Fibroblast of lung (primary cell): ENCODE results near the gene AP2A2. TPM values are rescaled to one million over a fixed set of nuclear protein-coding genes. Genes with fewer than 3 reads are reported as not detected.

Experiments
- DNase-seq, 2 donors: peaks; one replicate each; pipeline versions ENCODE4 v3.0.0 to v3.0.0-alpha.2; 2010; ENCODE audit warnings: low read depth in 2 of 2
- H2AFZ ChIP-seq: 2 replicates; pipeline ENCODE4 v1.5.1; 2012; ENCODE audit warnings: low read length, control low read depth, inconsistent platforms
- H3K27ac ChIP-seq: 2 replicates; pipeline ENCODE4 v1.5.1; 2011; ENCODE audit warnings: low read length, control low read depth; ENCODE audit not compliant: insufficient read depth
- H3K27me3 ChIP-seq: 2 replicates; pipeline ENCODE4 v1.5.1; 2011; ENCODE audit warnings: mild to moderate bottlenecking, low read length; ENCODE audit not compliant: control insufficient read depth, insufficient read depth
- H3K36me3 ChIP-seq: 2 replicates; pipeline ENCODE4 v1.5.1; 2011; ENCODE audit warnings: low read length; ENCODE audit not compliant: control insufficient read depth, insufficient read depth
- H3K4me1 ChIP-seq: 2 replicates; pipeline ENCODE4 v1.5.1; 2011; ENCODE audit warnings: low read length; ENCODE audit not compliant: control insufficient read depth, insufficient read depth; ENCODE audit errors: extremely low read depth
- H3K4me2 ChIP-seq: 2 replicates; pipeline ENCODE4 v1.5.1; 2011; ENCODE audit warnings: low read length, control low read depth; ENCODE audit not compliant: insufficient read depth; ENCODE audit errors: extremely low read depth
- H3K4me3 ChIP-seq, 4 experiments: fragments of 200-600 bp in 1 of 4; sonication (generic) in 1 of 4; replicated peaks in 1 of 4; 2 replicates each; pipeline ENCODE4 v1.5.1; 2011 to 2016; ENCODE audit warnings: low read length in 4 of 4, low read depth in 3 of 4, mild to moderate bottlenecking in 3 of 4, control low read depth in 2 of 4, inconsistent platforms in 1 of 4, mixed read lengths in 1 of 4; ENCODE audit not compliant: insufficient read depth in 1 of 4; ENCODE audit errors: control extremely low read depth in 1 of 4
- H3K79me2 ChIP-seq: 2 replicates; pipeline ENCODE4 v1.5.1; 2012; ENCODE audit warnings: mild to moderate bottlenecking, low read length, inconsistent platforms; ENCODE audit not compliant: control insufficient read depth, insufficient read depth
- H3K9ac ChIP-seq: 2 replicates; pipeline ENCODE4 v1.5.1; 2011; ENCODE audit warnings: mild to moderate bottlenecking, low read length, control low read depth; ENCODE audit not compliant: insufficient read depth
- H3K9me3 ChIP-seq: 2 replicates; pipeline ENCODE4 v1.5.1; 2012; ENCODE audit warnings: low read depth, low read length; ENCODE audit not compliant: control insufficient read depth, insufficient read depth
- H4K20me1 ChIP-seq: 2 replicates; pipeline ENCODE4 v1.5.1; 2011; ENCODE audit warnings: low read length; ENCODE audit not compliant: control insufficient read depth, insufficient read depth; ENCODE audit errors: extremely low read depth
- CTCF ChIP-seq, 2 donors: IDR thresholded peaks in 1 of 2; conservative IDR thresholded peaks in 1 of 2; 1 replicate in 1 of 2; 2 replicates in 1 of 2; pipeline ENCODE4 v1.5.1; 2011 to 2012; ENCODE audit warnings: low read length in 2 of 2, control low read depth in 1 of 2, inconsistent platforms in 1 of 2, low read depth in 1 of 2, mild to moderate bottlenecking in 1 of 2
- EZH2 ChIP-seq: IDR thresholded peaks from 2 replicates; pipeline ENCODE4 v1.5.1; 2012; ENCODE audit warnings: low read length, control low read depth, mild to moderate bottlenecking; ENCODE audit errors: missing control alignments
- polyA minus RNA-seq: library from RNA; depleted of rRNA, polyadenylated mRNA; stranded (reverse); fragments of >200 nt; gene quantifications from 2 replicates; pipeline ENCODE4 v1.2.3, GENCODE V29; 2011; ENCODE audit warnings: low replicate concordance
- polyA plus RNA-seq, 2 donors: library from polyadenylated mRNA; depleted of rRNA in 1 of 2; stranded (reverse) in 1 of 2; unstranded in 1 of 2; fragments of >200 nt; gene quantifications; 2 replicates each; pipeline ENCODE4 v1.2.1, GENCODE V29; 2011 to 2012; ENCODE audit warnings: missing spikeins in 1 of 2
- total RNA-seq: library from RNA; depleted of rRNA; stranded (reverse); fragments of >200 nt; gene quantifications from 2 replicates; pipeline ENCODE4 v1.2.1, GENCODE V29; 2014

The AP2A2 gene
- total RNA-seq (19.8 and 21.6 TPM in 2 replicates), polyA plus RNA-seq (46.1 and 65.6 TPM in 2 replicates), polyA minus RNA-seq (90.0 and 93.8 TPM in 2 replicates)
- 43.7 and 46.4 TPM in 2 replicates for polyA plus RNA-seq (2012)

- DNase-seq = peak; percentile 88
- H3K27ac ChIP-seq = peak within 1 kb of the TSS; percentile 57
- no peaks in the 10 kb centered on the region for H3K4me1 ChIP-seq
- H3K9me3 ChIP-seq = no peaks in the 10 kb centered on the region
- H3K27me3 ChIP-seq = no peaks in the 10 kb centered on the region
- no peaks in the 10 kb centered on the region for H3K36me3 ChIP-seq
- peak within 1 kb of the TSS; percentile 80 for H3K9ac ChIP-seq
- H3K79me2 ChIP-seq = peaks cover 34% of the 10 kb centered on the region
- H4K20me1 ChIP-seq = no peaks in the 10 kb centered on the region
- H2AFZ ChIP-seq = no peak within 1 kb of the TSS
- TF ChIP-seq EZH2 (no peak), CTCF (conservative IDR thresholded peaks at IDR 0.05 in 1 of 2, IDR thresholded peaks at IDR 0.05 in 1 of 2; ENCODE audit: low read depth in 1 of 2, low read length in 2 of 2) (peak; percentile 21 to 45)
- peak within 1 kb of the TSS; percentile 85 for H3K4me2 ChIP-seq
- H3K4me3 ChIP-seq = peak within 1 kb of the TSS; percentile 53 to 88 (median 74)
Observed at GRCh38 chr11:925496-926301, at the start of gene AP2A2. Gene AP2A2, plus strand, starts transcription at chr11:925870. Its CDS starts 152 bp downstream, at chr11:926022.

- DNase-seq = peak in 1 of 2 donors; percentile 28
- no peaks in the 10 kb centered on the region for H3K27me3 ChIP-seq
- TF ChIP-seq CTCF (conservative IDR thresholded peaks at IDR 0.05 in 1 of 2, IDR thresholded peaks at IDR 0.05 in 1 of 2; ENCODE audit: low read depth in 1 of 2, low read length in 2 of 2) (no peak), EZH2 (no peak)
- H3K9me3 ChIP-seq = no peaks in the 10 kb centered on the region
- H3K9ac ChIP-seq = no peak overlapping the region
- H3K36me3 ChIP-seq = no peaks in the 10 kb centered on the region
- H2AFZ ChIP-seq = no peak overlapping the region
- peaks cover 11% of the 10 kb centered on the region for H3K4me1 ChIP-seq
- no peak overlapping the region for H3K4me3 ChIP-seq
- no peaks in the 10 kb centered on the region for H3K79me2 ChIP-seq
- H4K20me1 ChIP-seq = no peaks in the 10 kb centered on the region
- no peak overlapping the region for H3K4me2 ChIP-seq
- H3K27ac ChIP-seq = no peak overlapping the region
Observed at GRCh38 chr11:876545-876944, 49.1 kb upstream of the AP2A2 start.

GRCh38 chr11:877565-877964 lies 48.1 kb upstream of the AP2A2 start:
- H2AFZ ChIP-seq = no peak overlapping the region
- no peaks in the 10 kb centered on the region for H3K9me3 ChIP-seq
- no peak for TF ChIP-seq EZH2
- TF ChIP-seq CTCF (conservative IDR thresholded peaks at IDR 0.05 in 1 of 2, IDR thresholded peaks at IDR 0.05 in 1 of 2; ENCODE audit: low read depth in 1 of 2, low read length in 2 of 2) = no peak
- H3K79me2 ChIP-seq = no peaks in the 10 kb centered on the region
- no peak overlapping the region for H3K27ac ChIP-seq
- no peak overlapping the region for H3K4me2 ChIP-seq
- no peak overlapping the region for H3K9ac ChIP-seq
- peaks cover 2% of the 10 kb centered on the region for H3K4me1 ChIP-seq
- H4K20me1 ChIP-seq = no peaks in the 10 kb centered on the region
- no peak for DNase-seq
- no peaks in the 10 kb centered on the region for H3K27me3 ChIP-seq
- no peaks in the 10 kb centered on the region for H3K36me3 ChIP-seq
- H3K4me3 ChIP-seq = no peak overlapping the region
